Measurements from ENCODE around the gene EMX2.

Gene EMX2

GRCh38 chr10:117519879-117520278, 22.7 kb upstream of the EMX2 start:
- H3K9me3 ChIP-seq (ENCODE audit: insufficient read depth, low read length): no peaks in the 10 kb centered on the region
- H4K20me1 ChIP-seq (ENCODE audit: low read depth, low read length): no peaks in the 10 kb centered on the region
- no peaks in the 10 kb centered on the region for H3K27me3 ChIP-seq (ENCODE audit: low read length)
- TF ChIP-seq EZH2phosphoT487 (conservative IDR thresholded peaks at IDR 0.05; ENCODE audit: low read length): no peak
- H3K4me3 ChIP-seq (ENCODE audit: insufficient read depth, low read length, poor library complexity, severe bottlenecking): no peak overlapping the region
- no peak overlapping the region for H3K4me2 ChIP-seq (ENCODE audit: low read depth, low read length, poor library complexity, severe bottlenecking)
- no peaks in the 10 kb centered on the region for H3F3A ChIP-seq (ENCODE audit: insufficient read depth)
- H3K9me2 ChIP-seq (replicated peaks; ENCODE audit: insufficient read depth, low read length): no peaks in the 10 kb centered on the region
- H3K36me3 ChIP-seq (ENCODE audit: low read length): no peaks in the 10 kb centered on the region
- no peak overlapping the region for H3K9ac ChIP-seq (ENCODE audit: low read length)
- no peak overlapping the region for H3K27ac ChIP-seq (ENCODE audit: low read depth, low read length)
- H3K79me2 ChIP-seq (ENCODE audit: insufficient read depth, low read length): no peaks in the 10 kb centered on the region
- no peak overlapping the region for H2AFZ ChIP-seq (ENCODE audit: low read depth, low read length, severe bottlenecking)

- Histone ChIP-seq H2AFZ (ENCODE audit: low read depth, low read length, severe bottlenecking) (no peak overlapping the region), H3K9me3 (ENCODE audit: insufficient read depth, low read length) (no peaks in the 10 kb centered on the region), H3K4me3 (ENCODE audit: insufficient read depth, low read length, poor library complexity, severe bottlenecking) (no peak overlapping the region), H3K36me3 (ENCODE audit: low read length) (no peaks in the 10 kb centered on the region), H3K4me2 (ENCODE audit: low read depth, low read length, poor library complexity, severe bottlenecking) (no peak overlapping the region), H3K27ac (ENCODE audit: low read depth, low read length) (no peak overlapping the region), H4K20me1 (ENCODE audit: low read depth, low read length) (no peaks in the 10 kb centered on the region), H3K27me3 (ENCODE audit: low read length) (no peaks in the 10 kb centered on the region), H3K9ac (ENCODE audit: low read length) (no peak overlapping the region), H3F3A (ENCODE audit: insufficient read depth) (no peaks in the 10 kb centered on the region), H3K79me2 (ENCODE audit: insufficient read depth, low read length) (no peaks in the 10 kb centered on the region), H3K9me2 (replicated peaks; ENCODE audit: insufficient read depth, low read length) (no peaks in the 10 kb centered on the region)
- TF ChIP-seq EZH2phosphoT487 (conservative IDR thresholded peaks at IDR 0.05; ENCODE audit: low read length): no peak
- TF ChIP-seq CTCF (IDR thresholded peaks at IDR 0.05; ENCODE audit: insufficient read depth, low read length, poor library complexity, severe bottlenecking): no peak
These were observed 11.8 kb upstream of the EMX2 start for GRCh38 chr10:117530791-117531190.

GRCh38 chr10:117531371-117532002, 11.1 kb upstream of the EMX2 start:
- Histone ChIP-seq H2AFZ (ENCODE audit: low read depth, low read length, severe bottlenecking) (no peak overlapping the region), H3K79me2 (ENCODE audit: insufficient read depth, low read length) (no peaks in the 10 kb centered on the region), H3K27me3 (ENCODE audit: low read length) (no peaks in the 10 kb centered on the region), H3F3A (ENCODE audit: insufficient read depth) (no peaks in the 10 kb centered on the region), H3K4me3 (ENCODE audit: insufficient read depth, low read length, poor library complexity, severe bottlenecking) (no peak overlapping the region), H3K9ac (ENCODE audit: low read length) (no peak overlapping the region), H3K9me3 (ENCODE audit: insufficient read depth, low read length) (no peaks in the 10 kb centered on the region), H3K27ac (ENCODE audit: low read depth, low read length) (no peak overlapping the region), H3K9me2 (replicated peaks; ENCODE audit: insufficient read depth, low read length) (no peaks in the 10 kb centered on the region), H4K20me1 (ENCODE audit: low read depth, low read length) (no peaks in the 10 kb centered on the region), H3K4me2 (ENCODE audit: low read depth, low read length, poor library complexity, severe bottlenecking) (no peak overlapping the region), H3K36me3 (ENCODE audit: low read length) (no peaks in the 10 kb centered on the region)
- TF ChIP-seq EZH2phosphoT487 (conservative IDR thresholded peaks at IDR 0.05; ENCODE audit: low read length) (no peak), CTCF (IDR thresholded peaks at IDR 0.05; ENCODE audit: insufficient read depth, low read length, poor library complexity, severe bottlenecking) (no peak)

GRCh38 chr10:117532003-117532385, 10.6 kb upstream of the EMX2 start:
- Histone ChIP-seq H3K27me3 (ENCODE audit: low read length) (no peaks in the 10 kb centered on the region), H2AFZ (ENCODE audit: low read depth, low read length, severe bottlenecking) (no peak overlapping the region), H3K9me3 (ENCODE audit: insufficient read depth, low read length) (no peaks in the 10 kb centered on the region), H3F3A (ENCODE audit: insufficient read depth) (no peaks in the 10 kb centered on the region), H3K79me2 (ENCODE audit: insufficient read depth, low read length) (no peaks in the 10 kb centered on the region), H3K9ac (ENCODE audit: low read length) (no peak overlapping the region), H3K9me2 (replicated peaks; ENCODE audit: insufficient read depth, low read length) (no peaks in the 10 kb centered on the region), H3K4me2 (ENCODE audit: low read depth, low read length, poor library complexity, severe bottlenecking) (no peak overlapping the region), H4K20me1 (ENCODE audit: low read depth, low read length) (no peaks in the 10 kb centered on the region), H3K36me3 (ENCODE audit: low read length) (no peaks in the 10 kb centered on the region), H3K4me3 (ENCODE audit: insufficient read depth, low read length, poor library complexity, severe bottlenecking) (no peak overlapping the region), H3K27ac (ENCODE audit: low read depth, low read length) (no peak overlapping the region)
- TF ChIP-seq CTCF (IDR thresholded peaks at IDR 0.05; ENCODE audit: insufficient read depth, low read length, poor library complexity, severe bottlenecking) (no peak), EZH2phosphoT487 (conservative IDR thresholded peaks at IDR 0.05; ENCODE audit: low read length) (no peak)
